HG03095 (cell line): Measurements from ENCODE around the gene HLF.

Source experiments
- ATAC-seq: cut with Tn5 transposase; IDR thresholded peaks from one replicate; pipeline ENCODE4 v1.9.1; 2021; ENCODE audit warnings: moderate library complexity; ENCODE audit not compliant: unreplicated experiment

HLF gene

GRCh38 chr17:55249861-55250260, 14.9 kb upstream of the HLF start:
- ATAC-seq, result no peak

GRCh38 chr17:55254375-55254774, 10.4 kb upstream of the HLF start:
- ATAC-seq, result no peak

- no peak for ATAC-seq
These were observed 6.1 kb upstream of the HLF start for GRCh38 chr17:55258578-55259135.

- no peak for ATAC-seq
These were observed 5.1 kb upstream of the HLF start for GRCh38 chr17:55259684-55260111.

GRCh38 chr17:55261311-55261710, 3.4 kb upstream of the HLF start:
- ATAC-seq, result no peak

GRCh38 chr17:55263569-55264277, 1.0 kb upstream of the HLF start:
- ATAC-seq, result no peak

- ATAC-seq, result no peak
These were observed 499 bp upstream of the HLF start for GRCh38 chr17:55264278-55264644.

- no peak for ATAC-seq
These were observed 706 bp downstream of the HLF start for GRCh38 chr17:55265311-55266021.

GRCh38 chr17:55266051-55266957, 1.5 kb downstream of the HLF start:
- ATAC-seq, result no peak

- ATAC-seq, result no peak
These were observed 2.4 kb downstream of the HLF start for GRCh38 chr17:55266958-55267688.

- ATAC-seq, result no peak
These were observed 3.3 kb downstream of the HLF start for GRCh38 chr17:55267777-55268648.

GRCh38 chr17:55268649-55269480, 4.1 kb downstream of the HLF start:
- ATAC-seq, result no peak

- no peak for ATAC-seq
These were observed 5.1 kb downstream of the HLF start for GRCh38 chr17:55269894-55270293.

GRCh38 chr17:55271223-55271571, 6.4 kb downstream of the HLF start:
- no peak for ATAC-seq

- no peak for ATAC-seq
These were observed 7.4 kb downstream of the HLF start for GRCh38 chr17:55271958-55272710.

GRCh38 chr17:55272711-55273578, 8.2 kb downstream of the HLF start:
- ATAC-seq, result no peak
